HS-5 (cell line): ENCODE results near the gene ARMC12.
"Not testable (repeated sequence)": the region's sequence is repeated elsewhere in the genome, so short reads cannot be mapped to it uniquely, and the experiment has no call there.

ENCODE experiments used
- DNase-seq: peaks from one replicate; pipeline ENCODE4 v3.0.0-alpha.2; 2012; ENCODE audit warnings: low read depth

ARMC12 gene

GRCh38 chr6:35718911-35719381 lies 17.9 kb upstream of the ARMC12 start:
- no peak for DNase-seq

- DNase-seq = no peak
Observed at GRCh38 chr6:35719404-35719829, 17.4 kb upstream of the ARMC12 start.

GRCh38 chr6:35719830-35720733 lies 16.8 kb upstream of the ARMC12 start:
- DNase-seq = no peak

- DNase-seq = no peak
Observed at GRCh38 chr6:35722121-35722761, 14.6 kb upstream of the ARMC12 start.

GRCh38 chr6:35723587-35723986 lies 13.2 kb upstream of the ARMC12 start:
- no peak for DNase-seq

GRCh38 chr6:35724059-35724458 lies 12.8 kb upstream of the ARMC12 start:
- DNase-seq = no peak

- no peak for DNase-seq
Observed at GRCh38 chr6:35724471-35724870, 12.4 kb upstream of the ARMC12 start.

GRCh38 chr6:35725081-35725708 lies 11.6 kb upstream of the ARMC12 start:
- no peak for DNase-seq

- DNase-seq = no peak
Observed at GRCh38 chr6:35725721-35726438, 11.0 kb upstream of the ARMC12 start.

GRCh38 chr6:35727231-35727934 lies 9.4 kb upstream of the ARMC12 start:
- no peak for DNase-seq

- DNase-seq = no peak
Observed at GRCh38 chr6:35727935-35728682, 8.7 kb upstream of the ARMC12 start.

- DNase-seq = no peak
Observed at GRCh38 chr6:35728683-35729678, 7.9 kb upstream of the ARMC12 start.

GRCh38 chr6:35729722-35730121 lies 7.1 kb upstream of the ARMC12 start:
- no peak for DNase-seq

GRCh38 chr6:35730745-35731413 lies 6.0 kb upstream of the ARMC12 start:
- no peak for DNase-seq

- no peak for DNase-seq
Observed at GRCh38 chr6:35731414-35731735, 5.5 kb upstream of the ARMC12 start.

GRCh38 chr6:35731736-35732532 lies 4.9 kb upstream of the ARMC12 start:
- DNase-seq = peak; percentile 63

GRCh38 chr6:35733633-35734032 lies 3.2 kb upstream of the ARMC12 start:
- DNase-seq = no peak

GRCh38 chr6:35734319-35734718 lies 2.5 kb upstream of the ARMC12 start:
- not testable (repeated sequence) for DNase-seq
